ENCODE data around the gene HYDIN. TPM values are rescaled to one million over a fixed set of nuclear protein-coding genes. Genes with fewer than 3 reads are reported as not detected.
"Not testable (repeated sequence)": the region's sequence is repeated elsewhere in the genome, so short reads cannot be mapped to it uniquely, and the experiment has no call there.

Gene HYDIN
- total RNA-seq, 4 donors from 2014 or later: 0.72 to 4.3 (median 1.2) TPM

DNA sequence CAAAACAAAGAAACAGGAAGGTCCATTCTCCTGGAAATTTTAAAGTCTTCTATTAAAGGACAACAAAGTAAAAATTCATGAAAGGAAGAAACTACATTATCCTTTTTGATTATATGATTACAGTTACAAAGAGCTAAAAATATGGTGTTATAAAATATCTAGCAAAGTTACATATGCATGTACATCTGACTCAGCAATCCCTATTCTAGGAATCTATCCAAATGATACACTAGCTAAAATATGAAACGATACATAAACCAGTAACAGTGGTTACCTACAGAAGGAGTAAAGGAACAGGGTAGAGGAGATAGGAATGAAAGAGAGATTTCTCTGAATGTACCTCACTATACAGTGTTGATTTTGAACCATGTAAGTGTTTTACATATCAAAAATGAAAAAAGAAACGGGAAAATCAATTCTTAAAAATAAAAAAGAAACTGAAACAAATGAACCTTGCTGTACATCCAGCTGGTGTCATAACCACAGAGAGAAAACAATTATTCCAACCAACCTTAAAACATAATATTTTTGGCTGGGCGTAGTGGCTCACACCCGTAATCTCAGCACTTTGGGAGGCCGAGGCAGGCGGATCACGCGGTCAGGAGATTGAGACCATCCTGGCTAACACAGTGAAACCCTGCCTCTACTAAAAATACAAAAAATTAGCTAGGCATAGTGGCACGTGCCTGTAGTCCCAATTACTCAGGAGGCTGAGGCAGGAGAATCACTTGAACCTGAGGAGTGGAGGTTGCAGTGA lies 41.4 kb downstream of the HYDIN start:
- TF ChIP-seq, protein P1, sequence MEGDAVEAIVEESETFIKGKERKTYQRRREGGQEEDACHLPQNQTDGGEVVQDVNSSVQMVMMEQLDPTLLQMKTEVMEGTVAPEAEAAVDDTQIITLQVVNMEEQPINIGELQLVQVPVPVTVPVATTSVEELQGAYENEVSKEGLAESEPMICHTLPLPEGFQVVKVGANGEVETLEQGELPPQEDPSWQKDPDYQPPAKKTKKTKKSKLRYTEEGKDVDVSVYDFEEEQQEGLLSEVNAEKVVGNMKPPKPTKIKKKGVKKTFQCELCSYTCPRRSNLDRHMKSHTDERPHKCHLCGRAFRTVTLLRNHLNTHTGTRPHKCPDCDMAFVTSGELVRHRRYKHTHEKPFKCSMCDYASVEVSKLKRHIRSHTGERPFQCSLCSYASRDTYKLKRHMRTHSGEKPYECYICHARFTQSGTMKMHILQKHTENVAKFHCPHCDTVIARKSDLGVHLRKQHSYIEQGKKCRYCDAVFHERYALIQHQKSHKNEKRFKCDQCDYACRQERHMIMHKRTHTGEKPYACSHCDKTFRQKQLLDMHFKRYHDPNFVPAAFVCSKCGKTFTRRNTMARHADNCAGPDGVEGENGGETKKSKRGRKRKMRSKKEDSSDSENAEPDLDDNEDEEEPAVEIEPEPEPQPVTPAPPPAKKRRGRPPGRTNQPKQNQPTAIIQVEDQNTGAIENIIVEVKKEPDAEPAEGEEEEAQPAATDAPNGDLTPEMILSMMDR (IDR thresholded peaks at IDR 0.05): no peak
- ATAC-seq (ENCODE audit: low FRiP score) (no peak), DNase-seq (ENCODE audit: low spot score) (no peak)

DNA sequence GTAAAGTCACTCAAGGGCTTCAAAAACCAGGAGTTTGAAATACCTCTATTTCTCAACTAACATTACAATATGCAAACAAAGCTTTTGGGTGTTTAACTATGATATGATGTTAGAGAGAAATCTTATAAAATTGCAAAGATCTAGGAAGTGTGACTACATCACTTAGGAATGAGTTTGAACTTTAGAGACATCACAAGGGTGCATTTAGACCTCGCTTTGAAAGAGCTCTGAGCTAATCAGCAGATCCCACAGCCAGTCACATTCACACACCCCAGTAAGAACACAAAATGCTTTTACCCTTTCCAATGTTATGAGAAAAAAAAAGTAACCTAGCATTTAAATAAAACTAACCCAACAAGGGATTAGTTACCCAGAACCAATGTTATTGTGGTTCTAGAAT lies 45.2 kb downstream of the HYDIN start:
- TF ChIP-seq, protein P1 (IDR thresholded peaks at IDR 0.05): no peak
- DNase-seq (ENCODE audit: low spot score): no peak

DNA sequence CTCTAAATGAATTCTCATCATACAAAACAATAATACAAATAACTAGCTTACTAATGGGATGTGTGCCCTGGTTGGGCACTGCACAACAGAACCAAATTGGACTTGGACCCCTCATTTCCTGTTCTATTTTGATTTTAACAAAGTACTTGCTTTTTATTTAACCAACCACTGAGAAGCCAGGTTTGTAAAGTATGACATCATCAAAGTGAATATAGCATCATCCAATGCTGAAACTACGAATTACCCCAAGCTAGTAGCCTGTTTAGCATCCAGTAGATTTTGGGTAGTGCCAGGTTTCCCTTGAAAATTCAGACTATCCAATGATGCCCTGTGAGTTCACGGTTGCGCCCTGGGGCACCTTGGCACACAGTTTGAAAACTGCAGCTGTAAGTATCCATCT lies 51.0 kb downstream of the HYDIN start:
- TF ChIP-seq, protein P1 (IDR thresholded peaks at IDR 0.05): no peak
- DNase-seq (ENCODE audit: low spot score) (no peak), ATAC-seq (ENCODE audit: low FRiP score) (no peak)

More for the DNA sequence above, 45.2 kb downstream of the HYDIN start:
- ATAC-seq (ENCODE audit: low FRiP score): no peak

DNA sequence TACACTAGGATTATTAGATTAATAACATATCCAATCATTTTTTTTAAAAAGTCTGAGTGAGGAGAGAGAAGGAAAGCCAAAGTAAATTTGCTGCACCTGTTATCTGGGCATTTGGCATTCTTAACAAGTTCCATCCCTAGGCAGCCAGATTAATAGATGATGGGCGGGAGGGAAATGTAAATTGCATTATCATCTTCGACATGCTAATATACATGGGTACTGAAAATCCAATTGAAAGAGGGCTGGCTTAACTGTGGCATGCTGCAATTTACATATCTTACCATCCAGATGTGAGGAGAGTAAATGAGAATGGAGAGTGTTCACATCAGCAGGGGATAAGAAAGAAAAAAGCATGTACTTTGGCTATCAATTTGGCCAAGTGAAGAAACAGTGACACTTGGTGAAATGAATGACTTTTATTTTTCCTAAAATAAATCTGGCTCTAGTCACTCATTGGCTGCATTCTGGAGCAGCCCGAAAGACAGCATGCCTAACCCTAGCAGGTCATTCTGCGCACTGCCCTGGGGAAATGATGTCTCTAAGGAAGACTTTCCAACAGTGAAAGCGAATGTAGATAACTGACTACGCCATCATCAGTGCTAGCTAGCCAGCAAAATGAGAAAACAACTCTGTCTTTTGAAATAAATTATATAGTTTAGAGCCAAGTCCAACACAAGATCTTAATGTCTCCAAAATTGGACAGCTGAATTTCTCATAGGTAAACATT lies 57.9 kb downstream of the HYDIN start:
- ATAC-seq (ENCODE audit: low FRiP score) (no peak), DNase-seq (ENCODE audit: low spot score) (no peak)
- TF ChIP-seq, protein P1 (IDR thresholded peaks at IDR 0.05): no peak

DNA sequence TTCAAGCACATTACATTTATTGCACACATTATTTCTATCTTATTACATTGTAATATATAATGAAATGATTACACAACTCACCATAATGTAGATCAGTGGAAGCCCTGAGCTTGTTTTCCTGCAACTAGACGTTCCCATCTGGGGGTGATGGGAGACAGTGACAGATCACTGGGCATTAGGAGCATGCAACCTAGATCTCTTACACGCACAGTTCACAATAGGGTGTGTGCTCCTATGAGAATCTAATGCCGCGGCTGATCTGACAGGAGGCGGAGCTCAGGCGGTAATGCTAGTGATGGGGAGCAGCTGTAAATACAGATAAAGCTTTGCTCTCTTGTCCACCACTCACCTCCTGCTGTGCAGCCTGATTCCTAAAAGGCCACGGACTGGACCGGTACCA lies 69.5 kb downstream of the HYDIN start:
- DNase-seq (ENCODE audit: low spot score); ATAC-seq (ENCODE audit: low FRiP score): not testable (repeated sequence)

DNA sequence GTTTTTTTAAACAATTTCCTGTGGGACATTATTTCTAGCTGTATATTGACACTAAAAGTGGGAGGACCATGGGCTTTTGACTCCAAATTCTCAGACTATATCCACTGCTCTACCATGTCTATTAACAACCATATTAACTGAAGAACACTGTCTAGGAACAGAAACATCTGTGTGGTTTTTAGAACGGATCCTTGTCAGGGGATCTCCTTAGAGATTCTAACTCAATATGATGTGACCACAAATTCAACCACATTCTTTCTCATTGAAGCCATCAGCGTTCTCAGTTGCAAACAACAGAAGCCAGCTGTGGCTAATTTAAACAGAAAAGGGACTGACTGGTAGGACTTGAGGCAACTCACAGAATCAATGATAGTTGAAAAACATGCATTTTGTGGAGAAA lies 73.2 kb downstream of the HYDIN start:
- not testable (repeated sequence) for DNase-seq (ENCODE audit: low spot score); ATAC-seq (ENCODE audit: low FRiP score)

DNA sequence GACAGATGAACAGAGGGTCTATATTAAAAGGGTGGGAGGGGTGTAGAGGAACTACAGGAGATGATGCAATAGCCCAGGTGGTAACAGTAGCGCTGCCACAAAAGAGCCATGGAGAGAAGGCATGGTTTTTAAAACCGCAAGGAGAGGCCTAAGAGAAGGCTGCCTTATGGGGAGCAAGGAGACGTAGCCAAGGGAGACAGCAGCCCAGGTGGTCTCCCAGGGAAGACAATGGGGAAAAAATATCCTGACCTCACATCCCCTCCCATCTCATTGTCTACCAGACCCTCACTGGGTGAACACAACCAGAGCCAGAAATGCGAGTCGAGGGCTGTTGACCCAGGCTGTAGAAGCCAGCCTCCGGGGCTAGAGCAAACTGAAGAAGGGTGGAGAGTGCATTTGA lies 77.2 kb downstream of the HYDIN start:
- ATAC-seq (ENCODE audit: low FRiP score); DNase-seq (ENCODE audit: low spot score): not testable (repeated sequence)

DNA sequence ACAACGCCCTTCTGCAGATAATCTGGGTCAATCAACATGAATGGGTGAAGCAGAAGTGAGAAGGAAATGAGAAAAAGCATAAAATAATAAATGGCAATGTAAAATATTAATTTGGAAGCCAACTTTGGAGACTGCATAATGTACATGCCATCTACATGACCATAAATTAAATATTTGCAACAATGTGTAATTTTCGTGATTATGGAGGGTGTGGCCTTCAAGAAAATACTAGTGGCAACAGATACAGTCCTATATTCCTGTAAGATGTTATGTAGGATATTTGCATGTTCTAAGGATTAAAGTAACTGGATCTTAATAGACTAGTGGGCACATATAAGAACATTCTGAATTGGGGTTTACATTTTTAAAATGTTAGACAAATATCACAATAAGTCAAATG lies 78.9 kb downstream of the HYDIN start:
- ATAC-seq (ENCODE audit: low FRiP score); DNase-seq (ENCODE audit: low spot score): not testable (repeated sequence)

DNA sequence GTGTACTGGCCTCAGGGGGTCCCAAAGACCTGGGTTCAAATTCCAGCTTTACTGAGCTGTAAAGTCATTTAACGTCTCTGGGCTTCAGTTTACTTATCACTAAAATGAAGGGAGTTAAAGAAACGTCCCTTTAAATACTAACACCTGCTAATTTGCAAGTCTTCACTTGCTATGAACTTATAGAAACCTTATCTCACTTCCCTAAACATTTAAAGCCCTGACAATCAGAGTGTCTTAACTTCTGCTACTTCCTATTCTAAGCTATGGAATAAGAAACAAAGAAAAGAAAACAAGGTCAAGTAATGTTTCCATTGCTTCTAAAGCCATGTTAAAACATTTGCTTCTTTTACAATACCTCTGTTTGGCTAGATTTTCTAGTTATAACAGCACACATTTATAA lies 87.3 kb downstream of the HYDIN start:
- not testable (repeated sequence) for ATAC-seq (ENCODE audit: low FRiP score); DNase-seq (ENCODE audit: low spot score)

DNA sequence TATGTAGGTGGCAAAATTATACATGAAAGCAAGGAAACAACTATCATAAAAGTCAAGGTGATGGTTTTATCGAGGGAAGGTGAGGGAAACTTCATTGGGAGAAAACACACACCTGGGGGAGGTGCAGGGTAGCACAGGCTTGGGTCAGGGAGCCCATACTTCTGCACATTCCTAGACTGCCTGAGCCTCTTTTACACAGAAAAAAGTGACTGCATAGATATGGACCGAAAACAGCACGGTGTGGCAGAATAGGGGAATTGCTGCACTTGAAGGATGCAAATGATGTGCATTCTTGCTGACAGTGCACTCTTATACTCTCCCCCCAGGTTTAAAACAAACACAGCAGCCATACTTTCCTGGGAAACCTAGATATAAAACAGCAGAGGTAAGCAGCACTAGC lies 120.0 kb downstream of the HYDIN start:
- DNase-seq (ENCODE audit: low spot score); ATAC-seq (ENCODE audit: low FRiP score): not testable (repeated sequence)

DNA sequence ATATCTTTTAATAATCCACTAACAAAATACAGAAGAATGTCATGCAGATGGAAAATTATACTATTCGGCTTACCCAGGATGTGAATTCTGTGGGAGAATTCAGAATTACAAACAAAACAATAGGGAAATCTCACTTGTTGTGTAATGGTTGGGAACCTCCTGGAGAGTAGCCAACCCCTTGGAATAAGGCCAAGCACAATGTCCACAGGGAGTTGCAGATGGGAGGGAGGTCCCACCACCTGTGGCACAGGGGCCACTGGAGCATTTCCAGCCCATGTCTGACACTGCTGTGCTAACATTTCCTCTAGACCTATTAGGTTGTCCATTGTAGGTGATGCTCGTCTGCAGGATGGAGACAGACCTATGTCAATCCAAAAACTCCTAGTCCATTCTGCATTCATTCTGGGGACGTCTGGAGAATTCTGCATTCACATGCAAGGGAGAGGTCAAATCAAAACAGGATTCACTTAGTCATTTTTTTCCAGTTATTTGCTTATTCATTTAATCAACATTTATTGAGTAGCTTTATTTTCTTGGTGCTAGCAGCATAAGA lies 120.8 kb downstream of the HYDIN start:
- not testable (repeated sequence) for DNase-seq (ENCODE audit: low spot score); ATAC-seq (ENCODE audit: low FRiP score)

DNA sequence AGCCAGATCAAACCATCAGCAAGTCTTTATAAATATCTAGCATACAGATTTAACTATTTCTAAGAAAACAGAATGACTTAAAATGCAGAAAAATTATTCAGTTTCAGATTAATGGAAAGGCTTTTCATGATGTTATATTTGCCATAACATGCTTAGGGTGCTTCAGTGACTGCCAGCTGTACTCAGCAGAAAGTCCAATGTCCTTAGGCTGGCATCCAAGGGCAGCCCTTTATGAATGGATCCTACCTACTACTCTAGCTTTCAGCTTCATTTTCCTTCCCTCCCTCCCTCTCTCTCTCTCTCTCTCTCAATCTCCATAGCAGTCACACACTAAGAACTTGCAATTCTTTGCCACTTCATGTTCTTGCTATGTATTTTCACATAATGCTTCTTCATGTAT lies 124.6 kb downstream of the HYDIN start:
- not testable (repeated sequence) for ATAC-seq (ENCODE audit: low FRiP score); DNase-seq (ENCODE audit: low spot score)

DNA sequence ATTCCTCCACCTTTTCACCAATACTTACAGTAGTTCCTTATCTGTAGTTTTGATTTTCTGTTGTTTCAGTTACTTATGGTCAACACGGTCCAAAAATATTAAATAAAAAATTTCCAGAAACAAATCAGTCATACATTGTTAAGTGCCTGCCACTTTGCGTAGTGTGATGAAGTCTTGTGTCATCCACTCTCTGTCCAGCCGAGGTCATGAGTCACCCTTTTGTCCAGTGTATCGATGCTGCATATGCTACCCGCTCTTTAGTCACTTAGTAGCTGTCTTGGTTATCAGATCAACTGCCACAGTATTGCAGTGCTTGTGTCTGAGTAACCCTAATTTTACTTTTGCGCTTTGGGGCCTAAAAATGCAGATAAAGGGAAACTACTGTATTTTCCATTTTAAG lies 146.9 kb downstream of the HYDIN start:
- ATAC-seq (ENCODE audit: low FRiP score); DNase-seq (ENCODE audit: low spot score): not testable (repeated sequence)

DNA sequence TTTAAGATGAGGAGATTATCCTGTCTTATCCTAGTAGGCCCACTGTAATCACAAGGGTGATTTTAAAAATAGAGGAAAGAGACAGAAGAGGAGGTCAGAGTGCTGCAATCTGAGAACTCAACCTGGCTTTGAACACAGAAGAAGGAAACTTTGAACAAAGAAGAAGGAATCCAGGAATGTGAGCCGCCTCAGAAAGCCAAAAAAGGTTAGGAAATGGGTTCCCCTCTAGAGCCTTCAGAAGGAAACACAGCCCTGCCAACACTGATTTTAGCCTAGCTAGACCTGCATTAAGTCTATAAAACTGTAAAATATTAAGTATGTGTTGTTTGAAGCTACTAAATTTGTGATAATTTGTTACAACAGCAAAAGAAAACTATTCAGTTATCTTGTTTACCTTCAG lies 149.7 kb downstream of the HYDIN start:
- DNase-seq (ENCODE audit: low spot score); ATAC-seq (ENCODE audit: low FRiP score): not testable (repeated sequence)
